A549 (cell line): ENCODE data around the gene VEGFC. TPM values are rescaled to one million over a fixed set of nuclear protein-coding genes. Genes with fewer than 3 reads are reported as not detected.

Source experiments
- ATOH8 ChIP-seq: fragments of 250-450 bp; sonication (Bioruptor Pico); IDR thresholded peaks from 2 replicates; pipeline ENCODE4 v1.5.0; 2020; ENCODE audit warnings: low read depth, mild to moderate bottlenecking, moderate library complexity
- BHLHE40 ChIP-seq: IDR thresholded peaks from 2 replicates; pipeline ENCODE4 v1.6.1; 2012; ENCODE audit warnings: low read depth, low read length, inconsistent platforms
- CBX2 ChIP-seq: fragments of 200-600 bp; sonication (generic); IDR thresholded peaks from 2 replicates; pipeline ENCODE4 v1.6.1; 2016; ENCODE audit warnings: low read depth, mild to moderate bottlenecking, borderline replicate concordance
- CBX8 ChIP-seq: fragments of 200-600 bp; sonication (generic); IDR thresholded peaks from 2 replicates; pipeline ENCODE4 v1.6.1; 2016
- CEBPB ChIP-seq, 2 experiments: fragments of >200 bp in 1 of 2; sonication (Bioruptor Twin) in 1 of 2; formaldehyde crosslinking in 1 of 2; IDR thresholded peaks; 2 replicates each; pipeline ENCODE4 v1.6.1; 2012 to 2016
- CHD2 ChIP-seq: fragments of 150-350 bp; IDR thresholded peaks from 2 replicates; pipeline ENCODE4 v1.6.1; 2014; ENCODE audit warnings: low read length; ENCODE audit not compliant: partially characterized antibody
- CHD4 ChIP-seq: fragments of 200-600 bp; sonication (generic); IDR thresholded peaks from 2 replicates; pipeline ENCODE4 v1.6.1; 2016; ENCODE audit warnings: antibody characterized with exemption, mild to moderate bottlenecking, borderline replicate concordance
- E2F6 ChIP-seq: IDR thresholded peaks from 2 replicates; pipeline ENCODE4 v1.6.1; 2012; ENCODE audit warnings: low read depth, borderline replicate concordance
- EHF ChIP-seq: fragments of 250-450 bp; sonication (Bioruptor Pico); IDR thresholded peaks from 2 replicates; pipeline ENCODE4 v1.5.0; 2020; ENCODE audit warnings: mild to moderate bottlenecking
- EHMT2 ChIP-seq: fragments of 200-600 bp; sonication (generic); IDR thresholded peaks from 2 replicates; pipeline ENCODE4 v1.6.1; 2016; ENCODE audit warnings: antibody characterized with exemption, low read depth, mild to moderate bottlenecking, moderate library complexity
- HES2 ChIP-seq: fragments of >200 bp; sonication (Bioruptor Twin); formaldehyde crosslinking; IDR thresholded peaks from 2 replicates; pipeline ENCODE4 v1.6.1; 2016
- HOXA7 ChIP-seq: fragments of 250-450 bp; sonication (Bioruptor Pico); IDR thresholded peaks from 2 replicates; pipeline ENCODE4 v1.5.0; 2020; ENCODE audit warnings: mild to moderate bottlenecking, moderate library complexity
- JUN ChIP-seq, 2 experiments: fragments of >200 bp; sonication (Bioruptor Twin); formaldehyde crosslinking; IDR thresholded peaks; 2 replicates in 1 of 2; 3 replicates in 1 of 2; pipeline ENCODE4 v1.6.1; 2016 to 2017
- JUNB ChIP-seq: fragments of >200 bp; sonication (Bioruptor Twin); formaldehyde crosslinking; IDR thresholded peaks from 2 replicates; pipeline ENCODE4 v1.6.1; 2016
- KDM1A ChIP-seq: fragments of 200-600 bp; sonication (generic); IDR thresholded peaks from 2 replicates; pipeline ENCODE4 v1.6.1; 2016; ENCODE audit warnings: low read depth, mild to moderate bottlenecking
- KDM5A ChIP-seq: fragments of 200-600 bp; sonication (generic); IDR thresholded peaks from 2 replicates; pipeline ENCODE4 v1.6.1; 2016; ENCODE audit warnings: antibody characterized with exemption, mild to moderate bottlenecking
- MAFK ChIP-seq: fragments of 450-650 bp; IDR thresholded peaks from 2 replicates; pipeline ENCODE4 v1.6.1; 2014; ENCODE audit not compliant: partially characterized antibody
- MAZ ChIP-seq: fragments of 150-350 bp; IDR thresholded peaks from 2 replicates; pipeline ENCODE4 v1.6.1; 2014; ENCODE audit warnings: antibody characterized with exemption, low read depth, low read length, borderline replicate concordance
- NPAS2 ChIP-seq: fragments of 250-450 bp; sonication (Bioruptor Pico); IDR thresholded peaks from 2 replicates; pipeline ENCODE4 v1.8.0; 2022; ENCODE audit warnings: mild to moderate bottlenecking, moderate library complexity, borderline replicate concordance
- NR3C1 ChIP-seq: fragments of >200 bp; sonication (Bioruptor Twin); formaldehyde crosslinking; IDR thresholded peaks from 3 replicates; pipeline ENCODE4 v1.6.1; 2017
- PHF8 ChIP-seq: fragments of 200-600 bp; sonication (generic); IDR thresholded peaks from 2 replicates; pipeline ENCODE4 v1.6.1; 2016; ENCODE audit warnings: low read depth, mild to moderate bottlenecking, antibody characterized with exemption, moderate library complexity, borderline replicate concordance
- RARB ChIP-seq: fragments of 250-450 bp; sonication (Bioruptor Pico); IDR thresholded peaks from 2 replicates; pipeline ENCODE4 v1.8.0; 2021; ENCODE audit warnings: mild to moderate bottlenecking, moderate library complexity
- RCOR1 ChIP-seq: fragments of 150-350 bp; IDR thresholded peaks from 2 replicates; pipeline ENCODE4 v1.6.1; 2014; ENCODE audit warnings: antibody characterized with exemption, low read length, low read depth
- REST ChIP-seq: fragments of 200-600 bp; sonication (generic); IDR thresholded peaks from 2 replicates; pipeline ENCODE4 v1.6.1; 2016; ENCODE audit warnings: antibody characterized with exemption, mild to moderate bottlenecking, moderate library complexity
- RFX5 ChIP-seq: fragments of 450-650 bp; IDR thresholded peaks from 2 replicates; pipeline ENCODE4 v1.7.1; 2014; ENCODE audit warnings: antibody characterized with exemption, mild to moderate bottlenecking, moderate library complexity
- SMC3 ChIP-seq: fragments of >200 bp; sonication (Bioruptor Twin); formaldehyde crosslinking; IDR thresholded peaks from 3 replicates; pipeline ENCODE4 v1.6.1; 2018; ENCODE audit warnings: inconsistent platforms
- SREBF2 ChIP-seq: fragments of 450-650 bp; IDR thresholded peaks from 2 replicates; pipeline ENCODE4 v1.6.1; 2014; ENCODE audit warnings: mild to moderate bottlenecking, moderate library complexity
- TP53 ChIP-seq: fragments of 250-450 bp; sonication (Bioruptor Pico); IDR thresholded peaks from 2 replicates; pipeline ENCODE4 v1.5.0; 2021; ENCODE audit warnings: mild to moderate bottlenecking, moderate library complexity
- ZC3H11A ChIP-seq: fragments of 450-650 bp; IDR thresholded peaks from 2 replicates; pipeline ENCODE4 v1.6.1; 2014; ENCODE audit warnings: antibody characterized with exemption, mild to moderate bottlenecking
- ZFP36 ChIP-seq: fragments of 450-650 bp; IDR thresholded peaks from 2 replicates; pipeline ENCODE4 v1.6.1; 2014; ENCODE audit warnings: borderline replicate concordance; ENCODE audit not compliant: partially characterized antibody
- ZSCAN20 ChIP-seq: fragments of 250-450 bp; sonication (Bioruptor Pico); IDR thresholded peaks from 2 replicates; pipeline ENCODE4 v1.8.0; 2022; ENCODE audit warnings: mild to moderate bottlenecking, moderate library complexity
- polyA plus RNA-seq, 4 experiments: library from polyadenylated mRNA; depleted of rRNA in 3 of 4; stranded (reverse); fragments of >200 nt; fragmentation: RNase III in 1 of 4; extraction: RNeasy Plus Mini Kit Qiagen cat#74134 plus additional on column Dnase treatment in 1 of 4; gene quantifications; 2 replicates in 3 of 4; 3 replicates in 1 of 4; pipeline ENCODE4 v1.2.3, GENCODE V29; 2011 to 2017
- TF ChIP-seq, protein P1 (sequence below): fragments of >200 bp; sonication (Bioruptor Twin); formaldehyde crosslinking; IDR thresholded peaks from 3 replicates; pipeline ENCODE4 v1.6.1; 2016
- TF ChIP-seq, protein P2 (sequence below): IDR thresholded peaks from 2 replicates; pipeline ENCODE4 v1.6.1; 2012
- TF ChIP-seq, protein P3 (sequence below): fragments of 250-450 bp; sonication (Bioruptor Pico); IDR thresholded peaks from 2 replicates; pipeline ENCODE4 v1.5.0; 2021; ENCODE audit warnings: mild to moderate bottlenecking, moderate library complexity, borderline replicate concordance
- TF ChIP-seq, protein P4 (sequence below): fragments of 450-650 bp; IDR thresholded peaks from 2 replicates; pipeline ENCODE4 v1.6.1; 2014; ENCODE audit warnings: antibody characterized with exemption

VEGFC gene
- polyA plus RNA-seq, 2 of the 4 experiments (the other 2 are of a cell fraction): 11.6 to 14.4 TPM

DNA sequence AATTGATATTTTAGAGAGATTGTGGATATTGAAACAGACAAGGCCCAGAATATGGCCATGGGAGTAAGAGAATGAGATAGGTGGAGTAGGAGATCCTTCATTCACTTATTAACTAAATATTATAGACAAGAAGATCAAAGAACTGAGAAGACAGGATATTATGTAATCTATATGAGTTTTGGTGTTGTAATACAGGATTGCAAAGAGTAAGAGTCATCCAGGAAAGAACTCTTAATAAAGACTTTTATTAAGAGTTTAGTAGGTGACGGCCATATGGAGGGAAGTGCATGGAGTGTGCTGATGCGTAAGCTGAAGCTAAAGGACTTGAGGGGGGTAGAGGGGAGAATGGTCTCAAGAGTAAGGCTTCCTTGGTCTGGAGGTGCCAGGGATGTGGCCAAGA lies 153.7 kb downstream of the VEGFC start (continued):
- TF ChIP-seq HOXA7 (CRISPR knock-in tag) (no peak), CBX2 (no peak), CHD4 (no peak), PHF8 (no peak), ZSCAN20 (peak; percentile 57; the same call in 1 of the 2 replicates), NPAS2 (CRISPR knock-in tag) (no peak), RCOR1 (no peak), HES2 (peak; percentile 82; the same call in 1 of the 2 replicates), CBX8 (no peak), ZFP36 (no peak), MAZ (no peak), EHMT2 (no peak), EHF (CRISPR knock-in tag) (no peak), E2F6 (no peak), NR3C1 (no peak), JUNB (peak; percentile 81), MAFK (no peak), BHLHE40 (no peak), CEBPB (IDR thresholded peaks at IDR 0.05) (peak; percentile 80 to 87), ZC3H11A (no peak), ATOH8 (CRISPR knock-in tag) (no peak; the same call in 1 of the 2 replicates), RFX5 (no peak), CHD2 (no peak), KDM5A (no peak), SREBF2 (no peak), RARB (CRISPR knock-in tag) (no peak), TP53 (no peak), REST (no peak), SMC3 (peak; percentile 22; the same call in 1 of the 3 replicates), JUN (IDR thresholded peaks at IDR 0.05) (peak; percentile 36 to 72; a peak in 1 of 5 replicates), KDM1A (no peak)
- TF ChIP-seq, protein P1, sequence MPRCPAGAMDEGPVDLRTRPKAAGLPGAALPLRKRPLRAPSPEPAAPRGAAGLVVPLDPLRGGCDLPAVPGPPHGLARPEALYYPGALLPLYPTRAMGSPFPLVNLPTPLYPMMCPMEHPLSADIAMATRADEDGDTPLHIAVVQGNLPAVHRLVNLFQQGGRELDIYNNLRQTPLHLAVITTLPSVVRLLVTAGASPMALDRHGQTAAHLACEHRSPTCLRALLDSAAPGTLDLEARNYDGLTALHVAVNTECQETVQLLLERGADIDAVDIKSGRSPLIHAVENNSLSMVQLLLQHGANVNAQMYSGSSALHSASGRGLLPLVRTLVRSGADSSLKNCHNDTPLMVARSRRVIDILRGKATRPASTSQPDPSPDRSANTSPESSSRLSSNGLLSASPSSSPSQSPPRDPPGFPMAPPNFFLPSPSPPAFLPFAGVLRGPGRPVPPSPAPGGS: peak; percentile 58; the same call in 1 of the 3 replicates
- TF ChIP-seq, protein P2, sequence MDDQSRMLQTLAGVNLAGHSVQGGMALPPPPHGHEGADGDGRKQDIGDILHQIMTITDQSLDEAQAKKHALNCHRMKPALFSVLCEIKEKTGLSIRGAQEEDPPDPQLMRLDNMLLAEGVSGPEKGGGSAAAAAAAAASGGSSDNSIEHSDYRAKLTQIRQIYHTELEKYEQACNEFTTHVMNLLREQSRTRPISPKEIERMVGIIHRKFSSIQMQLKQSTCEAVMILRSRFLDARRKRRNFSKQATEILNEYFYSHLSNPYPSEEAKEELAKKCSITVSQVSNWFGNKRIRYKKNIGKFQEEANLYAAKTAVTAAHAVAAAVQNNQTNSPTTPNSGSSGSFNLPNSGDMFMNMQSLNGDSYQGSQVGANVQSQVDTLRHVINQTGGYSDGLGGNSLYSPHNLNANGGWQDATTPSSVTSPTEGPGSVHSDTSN: no peak
- TF ChIP-seq, protein P3, sequence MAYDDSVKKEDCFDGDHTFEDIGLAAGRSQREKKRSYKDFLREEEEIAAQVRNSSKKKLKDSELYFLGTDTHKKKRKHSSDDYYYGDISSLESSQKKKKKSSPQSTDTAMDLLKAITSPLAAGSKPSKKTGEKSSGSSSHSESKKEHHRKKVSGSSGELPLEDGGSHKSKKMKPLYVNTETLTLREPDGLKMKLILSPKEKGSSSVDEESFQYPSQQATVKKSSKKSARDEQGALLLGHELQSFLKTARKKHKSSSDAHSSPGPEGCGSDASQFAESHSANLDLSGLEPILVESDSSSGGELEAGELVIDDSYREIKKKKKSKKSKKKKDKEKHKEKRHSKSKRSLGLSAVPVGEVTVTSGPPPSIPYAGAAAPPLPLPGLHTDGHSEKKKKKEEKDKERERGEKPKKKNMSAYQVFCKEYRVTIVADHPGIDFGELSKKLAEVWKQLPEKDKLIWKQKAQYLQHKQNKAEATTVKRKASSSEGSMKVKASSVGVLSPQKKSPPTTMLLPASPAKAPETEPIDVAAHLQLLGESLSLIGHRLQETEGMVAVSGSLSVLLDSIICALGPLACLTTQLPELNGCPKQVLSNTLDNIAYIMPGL (CRISPR knock-in tag): no peak
- TF ChIP-seq, protein P4, sequence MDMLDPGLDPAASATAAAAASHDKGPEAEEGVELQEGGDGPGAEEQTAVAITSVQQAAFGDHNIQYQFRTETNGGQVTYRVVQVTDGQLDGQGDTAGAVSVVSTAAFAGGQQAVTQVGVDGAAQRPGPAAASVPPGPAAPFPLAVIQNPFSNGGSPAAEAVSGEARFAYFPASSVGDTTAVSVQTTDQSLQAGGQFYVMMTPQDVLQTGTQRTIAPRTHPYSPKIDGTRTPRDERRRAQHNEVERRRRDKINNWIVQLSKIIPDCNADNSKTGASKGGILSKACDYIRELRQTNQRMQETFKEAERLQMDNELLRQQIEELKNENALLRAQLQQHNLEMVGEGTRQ: no peak
